Osteocyte (in vitro differentiated cells): ENCODE data around the gene NKX2-3. TPM values are rescaled to one million over a fixed set of nuclear protein-coding genes. Genes with fewer than 3 reads are reported as not detected.

Source experiments
- DNase-seq: peaks from one replicate; pipeline ENCODE4 v3.0.0; 2021; ENCODE audit warnings: mixed read lengths; ENCODE audit not compliant: unreplicated experiment; ENCODE audit errors: extremely low spot score
- H3K27ac Mint-ChIP-seq: one replicate; pipeline ENCODE4 v1.8.0; 2021; ENCODE audit warnings: mild to moderate bottlenecking, mixed read lengths; ENCODE audit not compliant: unreplicated experiment
- H3K27me3 Mint-ChIP-seq: one replicate; pipeline ENCODE4 v1.8.0; 2021; ENCODE audit warnings: mixed read lengths; ENCODE audit not compliant: unreplicated experiment
- H3K36me3 Mint-ChIP-seq: one replicate; pipeline ENCODE4 v1.8.0; 2021; ENCODE audit warnings: mixed read lengths; ENCODE audit not compliant: unreplicated experiment
- H3K4me1 Mint-ChIP-seq: one replicate; pipeline ENCODE4 v1.8.0; 2021; ENCODE audit warnings: mixed read lengths; ENCODE audit not compliant: unreplicated experiment
- H3K4me3 Mint-ChIP-seq: one replicate; pipeline ENCODE4 v1.8.0; 2021; ENCODE audit warnings: mild to moderate bottlenecking, moderate library complexity, mixed read lengths; ENCODE audit not compliant: unreplicated experiment
- H3K9me3 Mint-ChIP-seq: one replicate; pipeline ENCODE4 v1.8.0; 2021; ENCODE audit warnings: mixed read lengths; ENCODE audit not compliant: unreplicated experiment
- CTCF ChIP-seq: fragments of 200-600 bp; sonication (generic); IDR thresholded peaks from 2 replicates; pipeline ENCODE4 v1.5.0; 2021; ENCODE audit warnings: antibody characterized with exemption, mild to moderate bottlenecking, moderate library complexity
- total RNA-seq: library from RNA; stranded (reverse); gene quantifications from 2 replicates; pipeline ENCODE4 v1.2.1, GENCODE V29; 2021

Gene NKX2-3
- total RNA-seq, 1 donor from 2014 or later: not detected

DNA sequence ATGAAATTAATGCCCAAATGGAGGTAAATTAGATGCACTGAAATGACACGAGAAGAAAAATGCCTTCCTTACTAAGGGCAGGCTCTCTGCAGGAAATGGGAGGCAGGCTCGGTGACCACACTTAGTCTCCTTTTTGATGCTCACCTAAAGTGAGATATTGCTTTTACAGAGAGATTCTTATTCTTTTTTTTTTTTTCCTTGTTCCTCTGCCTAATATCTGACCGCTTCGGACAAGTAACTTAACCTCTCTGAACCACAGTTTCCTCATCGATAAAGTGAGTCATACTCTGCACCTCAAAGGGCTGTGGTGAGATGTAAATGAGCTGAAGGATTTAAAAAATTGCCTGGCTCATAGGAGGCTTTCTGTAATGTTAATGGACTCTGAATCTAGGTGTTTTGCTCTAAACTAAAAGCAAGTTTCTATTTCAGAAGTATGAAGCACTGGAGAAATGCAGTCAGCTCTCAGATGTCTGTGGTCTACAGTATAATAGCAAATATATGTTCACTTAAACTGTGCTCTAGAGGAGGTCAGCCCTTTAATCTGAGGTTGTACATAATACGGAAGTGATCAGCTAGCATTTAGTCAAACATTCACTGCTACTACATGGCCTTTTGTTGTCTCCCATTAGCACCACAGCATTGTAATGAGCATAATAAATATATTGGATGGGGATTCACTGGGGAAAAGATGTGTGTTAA, 23.2 kb downstream of the NKX2-3 start:
- Mint-ChIP-seq H3K36me3 (no peaks in the 10 kb centered on the region), H3K27me3 (peaks cover 72% of the 10 kb centered on the region), H3K27ac (no peak overlapping the region), H3K4me1 (no peaks in the 10 kb centered on the region), H3K4me3 (no peak overlapping the region), H3K9me3 (no peaks in the 10 kb centered on the region)
- TF ChIP-seq CTCF: no peak
- no peak for DNase-seq

DNA sequence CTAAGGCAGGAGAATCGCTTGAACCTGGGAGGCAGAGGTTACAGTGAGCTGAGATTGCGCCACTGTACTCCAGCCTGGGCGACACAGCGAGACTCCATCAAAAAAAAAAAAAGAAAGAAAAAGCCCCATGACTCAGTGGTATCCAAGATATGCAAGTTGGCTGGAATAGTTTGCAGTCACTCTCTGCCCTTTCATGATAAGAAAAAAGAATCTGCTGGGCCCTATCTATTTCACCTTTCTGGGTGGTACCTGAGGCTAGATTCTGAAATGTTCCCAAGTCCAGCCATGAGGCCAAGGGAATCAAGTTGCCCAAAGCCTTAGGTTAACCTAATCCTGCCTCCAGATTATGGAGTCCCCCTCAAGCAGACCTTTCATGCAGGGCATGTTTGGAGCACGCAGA, 24.3 kb downstream of the NKX2-3 start:
- Mint-ChIP-seq H3K9me3 (no peaks in the 10 kb centered on the region), H3K27ac (no peak overlapping the region), H3K36me3 (no peaks in the 10 kb centered on the region), H3K4me3 (no peak overlapping the region), H3K27me3 (peaks cover 66% of the 10 kb centered on the region), H3K4me1 (no peaks in the 10 kb centered on the region)
- TF ChIP-seq CTCF: no peak
- DNase-seq: no peak

GRCh38 chr10:99558708-99559107, 26.0 kb downstream of the NKX2-3 start:
- Mint-ChIP-seq H3K4me1 (no peaks in the 10 kb centered on the region), H3K27me3 (peaks cover 72% of the 10 kb centered on the region), H3K27ac (no peak overlapping the region), H3K9me3 (no peaks in the 10 kb centered on the region), H3K4me3 (no peak overlapping the region), H3K36me3 (no peaks in the 10 kb centered on the region)
- no peak for DNase-seq
- TF ChIP-seq CTCF: no peak

- no peak overlapping the region for H3K27ac Mint-ChIP-seq
- peak; percentile 59 for TF ChIP-seq CTCF
- no peak overlapping the region for H3K4me3 Mint-ChIP-seq
- H3K4me1 Mint-ChIP-seq: no peaks in the 10 kb centered on the region
- no peaks in the 10 kb centered on the region for H3K9me3 Mint-ChIP-seq
- H3K27me3 Mint-ChIP-seq: peaks cover 54% of the 10 kb centered on the region
- DNase-seq: no peak
- no peaks in the 10 kb centered on the region for H3K36me3 Mint-ChIP-seq
Observed at GRCh38 chr10:99560277-99561126, 27.8 kb downstream of the NKX2-3 start.

DNA sequence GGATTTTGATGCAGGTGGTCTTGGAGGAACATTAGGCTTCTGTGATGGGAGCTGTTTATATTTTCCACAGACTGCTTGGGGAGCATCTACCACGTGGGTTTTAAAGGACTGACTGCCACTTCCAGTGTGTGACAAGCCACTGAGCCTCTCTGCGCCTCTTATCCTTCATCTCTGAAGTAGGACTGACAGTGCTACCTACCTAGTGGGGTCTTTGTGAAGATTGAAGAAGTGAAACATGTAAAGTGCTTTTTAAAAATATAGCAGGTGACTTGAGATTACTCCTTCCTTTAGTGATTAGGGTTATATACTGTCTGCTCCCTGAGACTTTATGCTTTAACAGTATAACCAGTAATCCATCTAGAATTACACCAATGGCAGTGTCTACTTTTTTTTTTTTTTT, 29.9 kb downstream of the NKX2-3 start:
- H3K27ac Mint-ChIP-seq: no peak overlapping the region
- H3K36me3 Mint-ChIP-seq: no peaks in the 10 kb centered on the region
- H3K4me3 Mint-ChIP-seq: no peak overlapping the region
- H3K27me3 Mint-ChIP-seq: peaks cover 53% of the 10 kb centered on the region
- DNase-seq: no peak
- TF ChIP-seq CTCF: no peak
- no peaks in the 10 kb centered on the region for H3K4me1 Mint-ChIP-seq
- H3K9me3 Mint-ChIP-seq: no peaks in the 10 kb centered on the region
